ENCODE measurements around the gene NHLRC1. TPM values are rescaled to one million over a fixed set of nuclear protein-coding genes. Genes with fewer than 3 reads are reported as not detected.
A peak's percentile ranks its signal among the peaks of the same experiment; 100 is the strongest.

The NHLRC1 gene
- polyA plus RNA-seq, 1 experiment: 1.4 TPM

GRCh38 chr6:18126121-18126520, 3.6 kb upstream of the NHLRC1 start:
- no peak overlapping the region for H3K4me3 ChIP-seq (ENCODE audit: low read depth, low read length)
- peaks cover 7% of the 10 kb centered on the region for H3K9me3 ChIP-seq (ENCODE audit: control insufficient read depth, insufficient read depth, low read length)
- ChIA-PET CTCF (no interaction called here), POLR2A (no interaction called here)
- no peak for TF ChIP-seq CTCF (IDR thresholded peaks at IDR 0.05; ENCODE audit: low read depth, low read length)
- no peak overlapping the region for H3K27ac ChIP-seq (ENCODE audit: low read depth, low read length)
- H3K27me3 ChIP-seq (ENCODE audit: control insufficient read depth, insufficient read depth, low read length): no peaks in the 10 kb centered on the region
- no peak for DNase-seq (ENCODE audit: low read depth, low spot score)

- POLR2A ChIA-PET: interaction anchor here (0.6 to 1.1 kb wide), 2 partner anchors 78 to 204 kb away, joined by 3 to 4 read pairs; no protein-coding TSS in a partner anchor
- Histone ChIP-seq H3K4me3 (ENCODE audit: low read depth, low read length) (peak overlapping the region; percentile 64), H3K9me3 (ENCODE audit: control insufficient read depth, insufficient read depth, low read length) (peaks cover 7% of the 10 kb centered on the region), H3K27me3 (ENCODE audit: control insufficient read depth, insufficient read depth, low read length) (no peaks in the 10 kb centered on the region), H3K27ac (ENCODE audit: low read depth, low read length) (no peak overlapping the region)
- TF ChIP-seq CTCF (IDR thresholded peaks at IDR 0.05; ENCODE audit: low read depth, low read length): no peak
- no peak for DNase-seq (ENCODE audit: low read depth, low spot score)
- CTCF ChIA-PET: interaction anchor here (0.6 to 3.9 kb wide), 23 partner anchors 9 to 1450 kb away, joined by 3 to 38 read pairs (median 4); no protein-coding TSS in a partner anchor
These were observed 823 bp downstream of the NHLRC1 start for GRCh38 chr6:18121580-18122127.

GRCh38 chr6:18119236-18119635, 3.2 kb downstream of the NHLRC1 start:
- DNase-seq (ENCODE audit: low read depth, low spot score): no peak
- no peak for TF ChIP-seq CTCF (IDR thresholded peaks at IDR 0.05; ENCODE audit: low read depth, low read length)
- ChIA-PET POLR2A (no interaction called here), CTCF (no interaction called here)
- Histone ChIP-seq H3K27ac (ENCODE audit: low read depth, low read length) (no peak overlapping the region), H3K9me3 (ENCODE audit: control insufficient read depth, insufficient read depth, low read length) (peaks cover 7% of the 10 kb centered on the region), H3K4me3 (ENCODE audit: low read depth, low read length) (no peak overlapping the region), H3K27me3 (ENCODE audit: control insufficient read depth, insufficient read depth, low read length) (no peaks in the 10 kb centered on the region)

- POLR2A ChIA-PET: no interaction called here
- H3K27me3 ChIP-seq (ENCODE audit: control insufficient read depth, insufficient read depth, low read length): no peaks in the 10 kb centered on the region
- H3K4me3 ChIP-seq (ENCODE audit: low read depth, low read length): no peak overlapping the region
- CTCF ChIA-PET: no interaction called here
- H3K9me3 ChIP-seq (ENCODE audit: control insufficient read depth, insufficient read depth, low read length): peaks cover 7% of the 10 kb centered on the region
- no peak overlapping the region for H3K27ac ChIP-seq (ENCODE audit: low read depth, low read length)
- no peak for DNase-seq (ENCODE audit: low read depth, low spot score)
- TF ChIP-seq CTCF (IDR thresholded peaks at IDR 0.05; ENCODE audit: low read depth, low read length): no peak
These were observed 4.1 kb downstream of the NHLRC1 start for GRCh38 chr6:18118330-18118729.

- POLR2A ChIA-PET: no interaction called here
- no peak overlapping the region for H3K27ac ChIP-seq (ENCODE audit: low read depth, low read length)
- peaks cover 7% of the 10 kb centered on the region for H3K9me3 ChIP-seq (ENCODE audit: control insufficient read depth, insufficient read depth, low read length)
- TF ChIP-seq CTCF (IDR thresholded peaks at IDR 0.05; ENCODE audit: low read depth, low read length): no peak
- no peaks in the 10 kb centered on the region for H3K27me3 ChIP-seq (ENCODE audit: control insufficient read depth, insufficient read depth, low read length)
- CTCF ChIA-PET: no interaction called here
- no peak overlapping the region for H3K4me3 ChIP-seq (ENCODE audit: low read depth, low read length)
- DNase-seq (ENCODE audit: low read depth, low spot score): no peak
These were observed 5.3 kb downstream of the NHLRC1 start for GRCh38 chr6:18117136-18117535.
